Endothelial cell of umbilical vein (primary cell): ENCODE results near the gene UBA5. TPM values are rescaled to one million over a fixed set of nuclear protein-coding genes. Genes with fewer than 3 reads are reported as not detected.

Experiments
- BruUV-seq: library from RNA; stranded (reverse); fragments of 400-500 nt; replicated peaks from 2 replicates; lab custom pipeline; 2021; lab: Mats Ljungman, UMichigan
- CTCF ChIA-PET: fragments of 300-600, 350-600 bp; sonication (Branson Sonifier 250); formaldehyde crosslinking; loops from one replicate; lab custom pipeline; 2021; ENCODE audit warnings: antibody characterized with exemption, inconsistent platforms; lab: Charles Lee
- POLR2A ChIA-PET: fragments of 300-600, 350-600 bp; sonication (Branson Sonifier 250); formaldehyde crosslinking; loops from one replicate; lab custom pipeline; 2021; ENCODE audit warnings: antibody characterized with exemption, inconsistent platforms; lab: Charles Lee
- DNase-seq: peaks from one replicate; pipeline ENCODE4 v3.0.0-alpha.2; 2011; ENCODE audit warnings: low read depth, low spot score
- FAIRE-seq: peaks from 2 replicates; lab custom pipeline; 2011; peaks lifted over from hg19 to GRCh38; lab: Jason Lieb, UNC
- H2AFZ ChIP-seq: 2 replicates; pipeline ENCODE4 v1.6.0; 2012; ENCODE audit warnings: low read depth, low read length, control low read depth, inconsistent platforms
- H3K27ac ChIP-seq: 2 replicates; pipeline ENCODE4 v1.5.1; 2011; ENCODE audit warnings: low read depth, mild to moderate bottlenecking, control low read depth, low read length, moderate library complexity; ENCODE audit not compliant: insufficient read depth
- H3K27me3 ChIP-seq, 2 experiments: 2 replicates each; pipeline versions ENCODE4 v1.6.0 to v1.6.1; 2011; ENCODE audit warnings: low read length in 2 of 2, mixed read lengths in 1 of 2; ENCODE audit not compliant: control insufficient read depth in 2 of 2, insufficient read depth in 2 of 2
- H3K36me3 ChIP-seq, 2 experiments: 2 replicates in 1 of 2; 3 replicates in 1 of 2; pipeline ENCODE4 v1.5.1; 2011; ENCODE audit warnings: low read length in 2 of 2, mild to moderate bottlenecking in 1 of 2, moderate library complexity in 1 of 2; ENCODE audit not compliant: control insufficient read depth in 2 of 2, insufficient read depth in 2 of 2; ENCODE audit errors: extremely low read depth in 1 of 2
- H3K4me1 ChIP-seq: 3 replicates; pipeline ENCODE4 v1.5.1; 2011; ENCODE audit warnings: mild to moderate bottlenecking, low read length; ENCODE audit not compliant: control insufficient read depth, insufficient read depth; ENCODE audit errors: extremely low read depth
- H3K4me2 ChIP-seq: 2 replicates; pipeline ENCODE4 v1.6.1; 2011; ENCODE audit warnings: low read length, control low read depth, mixed read lengths; ENCODE audit not compliant: insufficient read depth
- H3K4me3 ChIP-seq, 3 experiments: fragments of 200-600 bp in 1 of 3; sonication (generic), shearing (Covaris generic) in 1 of 3; replicated peaks in 1 of 3; 2 replicates each; pipeline ENCODE4 v1.5.1; 2011 to 2016; ENCODE audit warnings: control low read depth in 3 of 3, low read length in 3 of 3, mild to moderate bottlenecking in 2 of 3, inconsistent platforms in 1 of 3, low read depth in 1 of 3, moderate library complexity in 1 of 3; ENCODE audit not compliant: insufficient read depth in 1 of 3
- H3K79me2 ChIP-seq: 2 replicates; pipeline ENCODE4 v1.6.0; 2012; ENCODE audit warnings: low read length, inconsistent platforms; ENCODE audit not compliant: control insufficient read depth, insufficient read depth
- H3K9ac ChIP-seq: replicated peaks from 2 replicates; pipeline ENCODE3; 2011; ENCODE audit warnings: low read length, control low read depth; ENCODE audit not compliant: insufficient read depth; ENCODE audit errors: extremely low read depth
- H3K9me1 ChIP-seq: replicated peaks from 3 replicates; pipeline ENCODE4 v1.6.0; 2011; ENCODE audit warnings: mild to moderate bottlenecking, low read length; ENCODE audit not compliant: control insufficient read depth, insufficient read depth; ENCODE audit errors: extremely low read depth
- H3K9me3 ChIP-seq: replicated peaks from 2 replicates; pipeline ENCODE4 v1.5.1; 2012; ENCODE audit warnings: low read length, inconsistent platforms; ENCODE audit not compliant: control insufficient read depth, insufficient read depth
- H4K20me1 ChIP-seq: replicated peaks from 2 replicates; pipeline ENCODE3; 2011; ENCODE audit warnings: mild to moderate bottlenecking, low read length; ENCODE audit not compliant: control insufficient read depth, insufficient read depth; ENCODE audit errors: extremely low read depth
- EZH2 ChIP-seq: IDR thresholded peaks from 2 replicates; pipeline ENCODE4 v1.6.1; 2012; ENCODE audit warnings: borderline replicate concordance, low read depth, mild to moderate bottlenecking, moderate library complexity, low read length, inconsistent platforms; ENCODE audit not compliant: severe bottlenecking
- FOS ChIP-seq: IDR thresholded peaks from 2 replicates; pipeline ENCODE4 v1.6.1; 2011; ENCODE audit warnings: mild to moderate bottlenecking, low read length, moderate library complexity, borderline replicate concordance; ENCODE audit not compliant: insufficient read depth
- GATA2 ChIP-seq: IDR thresholded peaks from 2 replicates; pipeline ENCODE4 v1.7.0; 2011; ENCODE audit warnings: low read depth, mild to moderate bottlenecking, moderate library complexity, mixed read lengths, low read length; ENCODE audit not compliant: insufficient read length, insufficient read depth
- JUN ChIP-seq: IDR thresholded peaks from 2 replicates; pipeline ENCODE4 v1.6.1; 2011; ENCODE audit warnings: borderline replicate concordance, low read depth; ENCODE audit not compliant: insufficient read length, insufficient read depth
- MYC ChIP-seq: IDR thresholded peaks from one replicate; pipeline ENCODE4 v1.6.1; 2011; ENCODE audit warnings: mild to moderate bottlenecking, low read depth, low read length
- POLR2A ChIP-seq: IDR thresholded peaks from 2 replicates; pipeline ENCODE4 v1.6.1; 2012; ENCODE audit warnings: low read depth, mild to moderate bottlenecking, control low read depth, low read length
- POLR2AphosphoS5 ChIP-seq: IDR thresholded peaks from 2 replicates; pipeline ENCODE4 v1.6.1; 2012; ENCODE audit warnings: low read depth, mild to moderate bottlenecking, control low read depth, low read length, moderate library complexity; ENCODE audit not compliant: insufficient read depth
- dilution Hi-C: fragments of 300-500 bp; cut with MboI; formaldehyde crosslinking; loops from one replicate; pipeline ENCODE4 v1.15.0; 2019; ENCODE audit warnings: low sequenced_read_pairs; ENCODE audit not compliant: extremely low pct_ligation_motif_present
- intact Hi-C: fragments of 100-400 bp; cut with micrococcal nuclease; formaldehyde crosslinking; loops from one replicate; pipeline ENCODE4 v1.10.0; 2022
- polyA plus RNA-seq, 4 experiments: library from polyadenylated mRNA; depleted of rRNA in 3 of 4; stranded (reverse) in 3 of 4; unstranded in 1 of 4; fragments of >200 nt; gene quantifications; 2 replicates each; pipeline versions ENCODE4 v1.2.1 to v1.2.3, GENCODE V29; 2011 to 2012; ENCODE audit warnings: missing spikeins in 1 of 4
- total RNA-seq: library from RNA; stranded (reverse); gene quantifications from 2 replicates; pipeline ENCODE4 v1.2.3, GENCODE V29; 2021
- TF ChIP-seq, protein P1 (sequence below): IDR thresholded peaks from 2 replicates; pipeline ENCODE4 v1.6.1; 2011; ENCODE audit not compliant: insufficient read depth, insufficient read length
- TF ChIP-seq, protein P2 (sequence below), 2 donors: IDR thresholded peaks; 1 replicate in 1 of 2; 2 replicates in 1 of 2; pipeline ENCODE4 v1.5.1; 2011; ENCODE audit warnings: low read length in 2 of 2, mild to moderate bottlenecking in 2 of 2, moderate library complexity in 2 of 2, control low read depth in 1 of 2, inconsistent platforms in 1 of 2, low read depth in 1 of 2; ENCODE audit not compliant: insufficient read depth in 1 of 2; ENCODE audit errors: extremely low read depth in 1 of 2

The UBA5 gene
- total and polyA plus RNA-seq, 2 donors (not counting 3 experiments of a cell fraction or from before 2014, with no cell fraction given), result 19.7 to 38.1 TPM

DNA sequence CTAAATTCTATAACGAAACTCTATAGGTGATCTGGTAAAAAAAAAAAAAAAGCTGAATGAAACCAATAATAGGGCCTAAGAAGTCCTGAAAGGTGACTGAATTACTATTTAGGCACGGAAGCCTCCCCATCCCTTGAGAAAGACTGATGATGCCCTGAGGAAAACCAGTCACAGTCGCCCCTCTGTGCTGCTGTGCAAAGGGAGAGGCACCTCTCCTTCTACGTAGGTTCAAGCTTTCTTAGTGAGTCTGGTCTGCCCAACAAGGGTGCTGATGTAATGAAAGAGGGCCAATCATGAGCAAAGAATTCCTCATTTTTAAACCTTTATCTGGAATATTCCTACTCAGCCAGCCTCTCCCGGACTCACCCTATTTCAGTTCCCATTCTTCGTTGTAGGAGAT, 50.2 kb downstream of the UBA5 start:
- H3K4me3 ChIP-seq, result no peak overlapping the region
- ChIA-PET CTCF (interaction anchor here (0.5 to 0.6 kb wide), 2 partner anchors 16 to 1513 kb away, joined by 3 read pairs; no protein-coding TSS in a partner anchor), POLR2A (interaction anchor here (0.6 kb wide), 1 partner anchor 137 kb away, joined by 3 read pairs; no protein-coding TSS in a partner anchor)
- H3K27ac ChIP-seq, result no peak overlapping the region
- intact Hi-C loops, result no loop called here
- no peaks in the 10 kb centered on the region for H3K9me3 ChIP-seq
- H2AFZ ChIP-seq, result no peak overlapping the region
- FAIRE-seq (no peak), DNase-seq (no peak)
- no TSS peak for BruUV-seq
- H3K27me3 ChIP-seq, result no peaks in the 10 kb centered on the region
- H3K79me2 ChIP-seq, result no peaks in the 10 kb centered on the region
- H3K4me1 ChIP-seq, result no peaks in the 10 kb centered on the region
- H3K36me3 ChIP-seq, result peaks cover 5 to 14% of the 10 kb centered on the region in 2 experiments
- H3K9me1 ChIP-seq, result no peaks in the 10 kb centered on the region
- H4K20me1 ChIP-seq, result no peaks in the 10 kb centered on the region
- no peak overlapping the region for H3K4me2 ChIP-seq
- TF ChIP-seq, protein P1, sequence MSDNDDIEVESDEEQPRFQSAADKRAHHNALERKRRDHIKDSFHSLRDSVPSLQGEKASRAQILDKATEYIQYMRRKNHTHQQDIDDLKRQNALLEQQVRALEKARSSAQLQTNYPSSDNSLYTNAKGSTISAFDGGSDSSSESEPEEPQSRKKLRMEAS, result no peak
- no peak for TF ChIP-seq FOS
- no peak for TF ChIP-seq POLR2A
- TF ChIP-seq GATA2, result no peak
- no peak for TF ChIP-seq EZH2
- TF ChIP-seq, protein P2, sequence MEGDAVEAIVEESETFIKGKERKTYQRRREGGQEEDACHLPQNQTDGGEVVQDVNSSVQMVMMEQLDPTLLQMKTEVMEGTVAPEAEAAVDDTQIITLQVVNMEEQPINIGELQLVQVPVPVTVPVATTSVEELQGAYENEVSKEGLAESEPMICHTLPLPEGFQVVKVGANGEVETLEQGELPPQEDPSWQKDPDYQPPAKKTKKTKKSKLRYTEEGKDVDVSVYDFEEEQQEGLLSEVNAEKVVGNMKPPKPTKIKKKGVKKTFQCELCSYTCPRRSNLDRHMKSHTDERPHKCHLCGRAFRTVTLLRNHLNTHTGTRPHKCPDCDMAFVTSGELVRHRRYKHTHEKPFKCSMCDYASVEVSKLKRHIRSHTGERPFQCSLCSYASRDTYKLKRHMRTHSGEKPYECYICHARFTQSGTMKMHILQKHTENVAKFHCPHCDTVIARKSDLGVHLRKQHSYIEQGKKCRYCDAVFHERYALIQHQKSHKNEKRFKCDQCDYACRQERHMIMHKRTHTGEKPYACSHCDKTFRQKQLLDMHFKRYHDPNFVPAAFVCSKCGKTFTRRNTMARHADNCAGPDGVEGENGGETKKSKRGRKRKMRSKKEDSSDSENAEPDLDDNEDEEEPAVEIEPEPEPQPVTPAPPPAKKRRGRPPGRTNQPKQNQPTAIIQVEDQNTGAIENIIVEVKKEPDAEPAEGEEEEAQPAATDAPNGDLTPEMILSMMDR (IDR thresholded peaks at IDR 0.05; ENCODE audit: extremely low read depth in 1 of 2, insufficient read depth in 1 of 2, low read depth in 1 of 2, low read length in 2 of 2), result no peak
- no peak for TF ChIP-seq POLR2AphosphoS5
- TF ChIP-seq JUN, result no peak
- no peak for TF ChIP-seq MYC
- dilution Hi-C loops, result no loop called here
- no peak overlapping the region for H3K9ac ChIP-seq
